Body of pancreas (tissue), 4 donors: ENCODE results near the gene PLEKHA6. TPM values are rescaled to one million over a fixed set of nuclear protein-coding genes. Genes with fewer than 3 reads are reported as not detected.

Experiments used
- ATAC-seq: fragments of 150-250 bp; one replicate; pipeline ENCODE4 v1.9.1; 2016
- DNase-seq, 4 donors: peaks; one replicate each; pipeline ENCODE4 v3.0.0-alpha.2; 2019
- H3K27ac ChIP-seq, 4 donors: fragments of 200-600 bp; sonication (generic); 1 replicate in 3 of 4; 2 replicates in 1 of 4; pipeline versions ENCODE4 v1.5.1 to v1.6.1; 2016 to 2019; ENCODE audit warnings: mild to moderate bottlenecking in 1 of 4, mixed read lengths in 1 of 4, moderate library complexity in 1 of 4
- H3K27me3 ChIP-seq, 2 donors: fragments of 200-600 bp; sonication (generic); one replicate each; pipeline ENCODE4 v1.6.0; 2016; ENCODE audit warnings: mild to moderate bottlenecking in 1 of 2
- H3K36me3 ChIP-seq, 2 donors: fragments of 200-600 bp; sonication (generic); replicated peaks in 1 of 2; 2 replicates each; pipeline ENCODE4 v1.5.1; 2016; ENCODE audit warnings: low read depth in 2 of 2; ENCODE audit not compliant: insufficient read depth in 1 of 2
- H3K4me1 ChIP-seq: fragments of 200-600 bp; sonication (generic); one replicate; pipeline ENCODE4 v1.6.0; 2016
- H3K4me3 ChIP-seq, 2 donors: fragments of 200-600 bp; sonication (generic); 1 replicate in 1 of 2; 2 replicates in 1 of 2; pipeline ENCODE4 v1.5.1; 2016 to 2019
- H3K9me3 ChIP-seq, 3 donors: fragments of 200-600 bp; sonication (generic); 1 replicate in 2 of 3; 2 replicates in 1 of 3; pipeline ENCODE4 v1.5.1; 2016
- POLR2A ChIP-seq, 3 donors: fragments of 450-650 bp; IDR thresholded peaks; one replicate each; pipeline ENCODE4 v1.6.1; 2016; ENCODE audit warnings: antibody characterized with exemption in 3 of 3, mild to moderate bottlenecking in 2 of 3
- WGBS, 2 donors: methylation state at CpG; one replicate each; pipeline ENCODE4 v1.1.5; 2017; 5-methylcytosine and 5-hydroxymethylcytosine counted together
- intact Hi-C: fragments of 100-400 bp; cut with DNase I; formaldehyde crosslinking; loops from one replicate; pipeline ENCODE4 v1.15.1; 2023
- total RNA-seq, 2 donors: library from RNA; depleted of rRNA; stranded (reverse); fragments of >200 nt; gene quantifications; one replicate each; pipeline ENCODE4 v1.1.0, GENCODE V29; 2016
- TF ChIP-seq, protein P1 (sequence below), 7 experiments: fragments of 450-650 bp in 4 of 7; fragments of 200-600 bp in 3 of 7; sonication (generic) in 3 of 7; IDR thresholded peaks; one replicate each; pipeline ENCODE4 v1.5.1; 2016 to 2019; ENCODE audit warnings: antibody characterized with exemption in 7 of 7

PLEKHA6 gene
- total RNA-seq, 2 donors from 2014 or later = 10.9 to 20.4 TPM

DNA sequence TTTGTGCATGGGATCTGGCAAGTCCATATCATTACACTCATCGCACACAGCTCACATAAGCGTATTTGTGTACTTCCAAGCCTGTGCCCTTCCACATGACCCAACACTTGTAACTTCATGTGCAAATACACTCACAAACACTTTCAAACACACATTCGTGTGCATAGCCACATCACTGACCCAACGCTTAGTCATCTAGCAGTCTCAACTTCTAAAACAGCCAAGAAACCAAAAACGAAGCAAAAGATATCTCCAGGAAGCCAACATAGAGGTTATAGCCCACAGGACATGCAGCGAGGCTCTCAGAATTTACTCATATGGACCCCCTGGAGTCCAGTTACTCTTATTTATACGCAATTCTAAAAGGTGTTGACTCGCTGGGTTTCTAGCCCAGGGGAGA lies 135.1 kb downstream of the PLEKHA6 start:
- Histone ChIP-seq H3K27me3 (no peaks in the 10 kb centered on the region), H3K36me3 (peaks cover 0 to 2% of the 10 kb centered on the region in 2 donors), H3K27ac (no peak overlapping the region), H3K4me1 (peaks cover 12% of the 10 kb centered on the region), H3K4me3 (no peak overlapping the region), H3K9me3 (no peaks in the 10 kb centered on the region)
- TF ChIP-seq POLR2A (IDR thresholded peaks at IDR 0.05) = no peak
- TF ChIP-seq, protein P1, sequence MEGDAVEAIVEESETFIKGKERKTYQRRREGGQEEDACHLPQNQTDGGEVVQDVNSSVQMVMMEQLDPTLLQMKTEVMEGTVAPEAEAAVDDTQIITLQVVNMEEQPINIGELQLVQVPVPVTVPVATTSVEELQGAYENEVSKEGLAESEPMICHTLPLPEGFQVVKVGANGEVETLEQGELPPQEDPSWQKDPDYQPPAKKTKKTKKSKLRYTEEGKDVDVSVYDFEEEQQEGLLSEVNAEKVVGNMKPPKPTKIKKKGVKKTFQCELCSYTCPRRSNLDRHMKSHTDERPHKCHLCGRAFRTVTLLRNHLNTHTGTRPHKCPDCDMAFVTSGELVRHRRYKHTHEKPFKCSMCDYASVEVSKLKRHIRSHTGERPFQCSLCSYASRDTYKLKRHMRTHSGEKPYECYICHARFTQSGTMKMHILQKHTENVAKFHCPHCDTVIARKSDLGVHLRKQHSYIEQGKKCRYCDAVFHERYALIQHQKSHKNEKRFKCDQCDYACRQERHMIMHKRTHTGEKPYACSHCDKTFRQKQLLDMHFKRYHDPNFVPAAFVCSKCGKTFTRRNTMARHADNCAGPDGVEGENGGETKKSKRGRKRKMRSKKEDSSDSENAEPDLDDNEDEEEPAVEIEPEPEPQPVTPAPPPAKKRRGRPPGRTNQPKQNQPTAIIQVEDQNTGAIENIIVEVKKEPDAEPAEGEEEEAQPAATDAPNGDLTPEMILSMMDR (IDR thresholded peaks at IDR 0.05) = no peak
- no peak for ATAC-seq
- no peak for DNase-seq
- intact Hi-C loops = no loop called here
- 81 to 82% methylated on average over 8 of the region's 8 CpGs for WGBS, 2 donors

DNA sequence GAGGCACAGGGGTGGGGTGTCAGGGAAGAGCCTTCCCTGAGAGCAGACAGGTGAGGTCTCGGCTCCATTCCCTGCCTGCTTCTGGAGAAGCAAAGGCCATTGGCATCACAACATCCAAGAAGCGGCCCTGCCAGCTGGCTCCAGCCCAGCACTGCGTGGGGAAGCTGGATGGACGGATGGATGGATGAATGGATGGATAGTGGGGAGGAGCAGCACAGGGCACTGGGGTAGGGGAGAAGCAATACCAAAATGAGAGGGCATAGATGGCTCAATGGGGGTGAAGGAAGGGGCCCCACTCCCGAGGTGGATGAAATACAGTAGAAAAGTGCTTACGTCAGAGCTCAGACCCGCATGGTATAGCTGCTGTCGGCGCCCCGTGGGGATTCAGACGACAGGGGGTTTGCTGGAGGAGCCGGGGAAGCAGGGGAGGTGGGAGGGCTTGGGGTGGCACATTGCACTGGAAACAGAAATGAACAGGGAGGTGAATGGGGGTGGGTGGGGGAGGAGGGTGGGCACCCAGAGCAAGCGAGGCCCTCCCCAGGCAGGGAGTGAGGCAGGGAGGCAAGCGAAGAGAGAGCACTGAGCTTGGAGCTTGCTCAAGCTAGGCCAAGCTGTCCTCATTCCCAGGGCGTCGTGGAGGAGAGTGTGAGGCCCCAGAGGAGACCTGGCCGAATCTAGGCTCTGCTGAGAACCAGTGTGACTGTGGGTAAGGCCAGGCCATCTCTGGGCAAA lies 136.4 kb downstream of the PLEKHA6 start:
- intact Hi-C loops = no loop called here
- peaks cover 0 to 2% of the 10 kb centered on the region in 2 donors for H3K36me3 ChIP-seq
- no peak overlapping the region for H3K27ac ChIP-seq
- no peak for TF ChIP-seq POLR2A (IDR thresholded peaks at IDR 0.05)
- TF ChIP-seq, protein P1 (IDR thresholded peaks at IDR 0.05) = no peak
- H3K4me1 ChIP-seq = peaks cover 12% of the 10 kb centered on the region
- no peaks in the 10 kb centered on the region for H3K27me3 ChIP-seq
- WGBS, 2 donors = 83 to 88% methylated on average over 17 of the region's 17 CpGs
- no peak for ATAC-seq
- H3K9me3 ChIP-seq = no peaks in the 10 kb centered on the region
- no peak overlapping the region for H3K4me3 ChIP-seq
- DNase-seq = no peak

DNA sequence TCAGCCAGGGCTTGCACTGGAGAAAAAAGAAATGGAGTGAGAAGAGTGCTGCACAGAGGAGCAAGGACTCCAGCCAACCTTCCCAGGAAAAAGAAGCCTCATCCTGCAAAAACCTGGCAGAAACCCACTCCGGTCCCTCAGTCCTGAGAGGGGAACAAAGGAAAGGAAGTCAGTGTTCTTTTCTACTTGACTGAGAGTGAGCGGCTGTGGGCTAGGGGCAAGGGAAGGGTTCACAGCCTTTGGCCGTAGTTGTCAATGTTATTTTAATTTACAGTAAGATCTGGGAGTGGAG lies 137.0 kb downstream of the PLEKHA6 start:
- H3K27ac ChIP-seq = no peak overlapping the region
- H3K9me3 ChIP-seq = no peaks in the 10 kb centered on the region
- intact Hi-C loops = no loop called here
- no peaks in the 10 kb centered on the region for H3K27me3 ChIP-seq
- ATAC-seq = no peak
- peaks cover 12% of the 10 kb centered on the region for H3K4me1 ChIP-seq
- H3K4me3 ChIP-seq = no peak overlapping the region
- TF ChIP-seq POLR2A (IDR thresholded peaks at IDR 0.05) = no peak
- TF ChIP-seq, protein P1 (IDR thresholded peaks at IDR 0.05) = no peak
- peaks cover 0 to 2% of the 10 kb centered on the region in 2 donors for H3K36me3 ChIP-seq
- 93% methylated on average over 2 to 3 of the region's 3 CpGs for WGBS, 2 donors
- DNase-seq = no peak

DNA sequence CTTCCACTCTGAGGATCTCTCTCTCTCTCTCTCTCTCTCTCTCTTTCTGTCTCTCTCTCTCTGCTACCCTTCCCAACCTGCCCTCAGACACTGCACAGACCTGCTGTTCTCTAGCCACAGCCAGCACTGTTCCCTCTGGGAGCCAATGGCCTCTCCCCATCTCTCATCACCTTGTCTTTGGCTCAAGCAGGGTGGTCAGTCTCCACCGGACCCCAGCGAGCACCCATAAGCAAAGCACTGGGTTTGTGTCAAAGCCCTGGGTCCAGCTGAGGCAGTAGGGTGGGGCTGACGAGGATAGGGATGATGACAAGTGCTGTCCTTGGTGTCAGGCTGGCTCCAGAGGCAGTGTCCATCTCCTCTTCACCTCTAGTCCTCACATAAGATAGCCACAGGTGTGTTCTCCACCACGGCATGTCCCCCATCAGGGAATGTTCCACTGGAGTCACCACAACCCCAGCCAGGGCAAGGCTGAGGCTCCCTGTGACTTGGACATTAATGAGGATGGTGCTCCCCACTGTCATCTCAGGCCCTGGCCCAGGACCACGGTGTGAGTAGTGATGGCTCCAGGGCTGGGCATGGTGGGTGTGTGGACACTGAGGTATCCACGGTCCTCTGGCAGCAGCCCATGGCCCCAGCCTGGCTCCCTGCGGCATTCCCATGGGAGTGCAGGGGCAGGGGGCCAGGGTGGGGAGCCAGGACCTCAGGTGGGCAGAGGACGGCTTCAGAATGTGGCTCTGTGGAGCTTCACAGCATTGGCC lies 137.5 kb downstream of the PLEKHA6 start:
- no peak for DNase-seq
- Histone ChIP-seq H3K36me3 (no peaks in the 10 kb centered on the region), H3K4me3 (no peak overlapping the region), H3K4me1 (peaks cover 12% of the 10 kb centered on the region), H3K27me3 (no peaks in the 10 kb centered on the region), H3K27ac (no peak overlapping the region), H3K9me3 (no peaks in the 10 kb centered on the region)
- no peak for TF ChIP-seq POLR2A (IDR thresholded peaks at IDR 0.05)
- TF ChIP-seq, protein P1 (IDR thresholded peaks at IDR 0.05) = no peak
- intact Hi-C loops = no loop called here
- WGBS, 2 donors = 78 to 89% methylated on average over 4 to 7 of the region's 8 CpGs
- ATAC-seq = no peak
